Stimulated activated CD4-positive, alpha-beta T cell treated with anti-CD3 and anti-CD28 coated beads, Interleukin-15, amount 100 ng/mL, for 48 hours (primary cell): ENCODE data around the gene GRAMD1C.

ENCODE experiments used
- DNase-seq, 2 donors: peaks; one replicate each; pipeline ENCODE4 v3.0.0-alpha.2; 2020; ENCODE audit warnings: low read depth in 2 of 2

Gene GRAMD1C

DNA sequence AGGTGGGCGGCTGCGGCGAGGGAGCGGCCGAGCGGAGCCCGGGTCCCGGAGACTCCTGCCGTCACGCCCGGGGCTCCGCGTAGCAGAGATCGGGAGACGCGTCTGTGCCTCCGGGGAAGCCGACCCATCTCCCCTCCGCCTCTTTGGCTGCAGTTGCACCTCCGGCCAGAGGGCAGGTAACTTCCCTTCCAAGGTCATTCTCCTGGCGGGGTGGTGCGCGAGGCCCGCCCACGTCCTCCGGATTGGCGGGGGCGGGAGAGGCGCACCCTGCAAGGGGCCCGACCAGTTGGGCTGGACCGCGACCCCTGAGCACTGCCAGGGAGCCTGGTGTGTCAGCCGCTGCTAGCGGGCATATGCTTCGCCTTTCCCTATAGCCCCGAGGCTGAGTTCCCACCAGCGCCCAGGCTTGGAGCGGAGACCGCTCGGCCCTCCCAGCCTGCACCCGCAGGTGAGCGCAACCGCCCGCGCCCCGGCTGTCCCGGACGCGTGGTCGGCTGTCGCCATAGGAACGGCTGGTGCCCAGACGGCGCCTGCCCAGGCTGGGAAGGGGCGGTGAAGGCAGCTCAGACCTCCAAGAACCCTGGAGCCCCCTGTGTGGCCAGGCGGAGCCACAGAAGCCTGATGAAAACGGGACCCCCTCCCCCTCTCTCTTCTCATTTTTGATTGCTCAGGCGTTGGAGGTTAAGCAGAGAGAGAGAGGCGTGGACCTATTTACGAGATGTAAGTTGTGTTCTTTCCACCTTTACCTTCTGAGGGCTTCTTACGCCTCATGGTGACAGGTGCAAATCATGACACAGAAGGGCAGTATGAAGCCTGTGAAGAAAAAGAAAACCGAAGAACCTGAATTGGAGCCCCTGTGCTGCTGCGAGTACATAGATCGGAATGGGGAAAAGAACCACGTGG is 109.7 kb downstream of the GRAMD1C start:
- peak in 1 of 2 donors; percentile 14 for DNase-seq

DNA sequence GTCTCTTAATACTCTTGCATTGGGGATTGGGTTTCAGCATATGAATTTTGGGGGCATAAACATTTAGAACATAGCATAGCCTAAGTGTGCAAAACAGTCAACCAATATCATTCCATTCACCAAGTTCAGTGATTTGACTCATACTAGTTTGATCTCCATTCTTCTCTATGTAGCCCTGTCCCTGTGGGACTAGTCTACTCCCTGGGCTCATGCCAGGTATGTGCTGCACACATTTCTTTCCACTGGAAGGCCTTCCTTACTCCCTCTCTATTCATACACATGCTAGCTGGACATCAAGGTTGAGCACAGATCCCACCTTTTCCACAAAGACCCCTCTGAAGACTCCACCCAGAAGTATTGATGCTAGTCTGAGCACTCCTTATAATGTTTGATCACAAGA is 114.3 kb downstream of the GRAMD1C start:
- no peak for DNase-seq

DNA sequence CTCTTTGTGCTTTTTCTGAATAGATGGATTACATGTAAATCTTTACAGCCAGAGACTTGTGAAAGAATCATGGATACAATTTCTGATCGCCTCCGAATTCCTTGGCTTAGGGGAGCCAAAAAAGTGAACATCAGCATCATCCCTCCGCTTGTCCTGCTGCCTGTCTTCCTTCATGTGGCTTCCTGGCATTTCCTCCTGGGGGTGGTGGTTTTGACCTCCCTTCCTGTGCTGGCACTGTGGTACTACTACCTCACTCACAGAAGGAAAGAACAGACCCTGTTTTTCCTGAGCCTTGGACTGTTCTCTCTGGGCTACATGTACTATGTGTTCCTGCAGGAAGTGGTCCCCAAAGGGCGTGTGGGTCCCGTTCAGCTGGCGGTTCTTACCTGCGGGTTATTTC is 115.1 kb downstream of the GRAMD1C start:
- DNase-seq: no peak

DNA sequence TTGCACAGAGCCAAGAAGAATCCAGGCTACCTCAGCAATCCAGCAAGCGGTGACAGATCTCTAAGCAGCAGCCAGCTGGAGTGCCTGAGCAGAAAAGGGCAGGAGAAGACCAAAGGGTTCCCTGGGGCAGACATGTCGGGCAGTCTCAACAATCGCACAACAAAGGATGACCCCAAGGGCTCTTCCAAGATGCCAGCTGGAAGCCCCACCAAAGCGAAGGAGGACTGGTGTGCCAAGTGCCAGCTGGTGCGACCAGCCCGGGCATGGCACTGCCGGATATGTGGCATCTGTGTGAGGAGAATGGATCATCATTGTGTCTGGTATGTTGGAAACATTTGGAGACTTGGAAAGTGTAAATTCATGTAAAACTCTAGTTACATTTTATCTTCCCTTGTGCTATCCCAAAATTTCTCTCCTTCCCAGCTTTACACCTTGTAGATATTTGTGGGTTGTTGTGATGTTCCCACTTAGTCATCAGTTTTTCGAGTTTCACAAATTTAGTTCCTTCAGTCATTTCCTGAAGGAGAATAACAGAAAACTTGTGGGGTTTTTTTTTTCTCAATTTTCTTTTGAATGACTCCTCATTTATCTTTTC is 115.6 kb downstream of the GRAMD1C start:
- no peak for DNase-seq

DNA sequence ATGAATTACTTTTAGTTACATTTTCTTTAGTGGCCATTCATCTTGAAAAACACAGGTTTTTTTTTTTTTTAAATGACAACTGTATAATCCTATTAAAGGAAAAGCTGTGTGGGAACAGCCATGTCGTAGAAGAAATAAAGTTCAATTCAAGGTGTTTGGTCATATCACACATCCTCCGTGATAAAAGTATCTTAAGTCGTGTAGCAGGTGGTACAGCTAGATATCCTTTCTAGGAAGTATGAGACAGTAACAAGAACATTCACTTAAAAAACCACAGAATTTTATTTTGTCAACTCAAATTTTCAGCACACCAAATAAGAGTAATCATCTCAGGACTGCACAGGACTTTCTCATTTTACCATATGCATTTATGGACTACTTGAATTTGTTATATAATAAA is 125.3 kb downstream of the GRAMD1C start:
- no peak for DNase-seq

DNA sequence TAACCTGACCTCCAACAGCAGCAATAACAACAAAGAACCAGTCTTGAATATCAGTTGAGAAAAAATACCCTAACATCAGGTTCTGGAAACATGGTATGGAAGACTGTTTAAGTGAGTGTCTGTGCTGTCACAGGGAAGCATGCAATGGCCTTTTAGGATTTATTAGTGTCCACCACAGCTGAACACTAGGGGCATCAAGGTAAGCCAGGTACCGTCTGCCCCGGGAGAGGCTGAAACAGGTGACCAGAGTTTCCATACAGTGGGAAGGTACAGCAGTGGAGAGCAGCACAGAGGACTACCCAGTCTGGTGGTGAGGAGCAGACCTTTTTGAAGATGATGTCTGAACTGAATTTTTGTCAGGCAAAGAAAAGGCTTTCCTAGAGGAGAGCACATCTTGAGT is 127.6 kb downstream of the GRAMD1C start:
- DNase-seq: no peak

DNA sequence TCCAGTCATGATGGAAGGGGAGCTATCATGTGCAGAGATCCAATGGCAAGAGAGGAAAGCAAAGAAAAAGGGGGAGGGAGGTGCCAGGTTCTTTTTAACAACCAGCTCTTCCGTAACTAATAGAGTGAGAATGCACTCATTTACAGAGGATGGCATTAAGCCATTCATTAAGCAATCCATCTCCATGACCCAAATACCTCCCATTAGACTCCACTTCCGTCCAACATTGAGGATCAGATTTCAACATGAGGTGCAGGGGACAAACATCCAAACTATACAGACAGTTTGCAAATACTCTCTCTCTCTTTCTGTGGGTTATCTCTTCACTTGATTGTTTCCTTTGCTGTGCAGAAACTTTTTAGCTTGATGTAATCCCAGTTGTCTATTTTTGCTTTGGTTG is 130.4 kb downstream of the GRAMD1C start:
- DNase-seq: no peak

DNA sequence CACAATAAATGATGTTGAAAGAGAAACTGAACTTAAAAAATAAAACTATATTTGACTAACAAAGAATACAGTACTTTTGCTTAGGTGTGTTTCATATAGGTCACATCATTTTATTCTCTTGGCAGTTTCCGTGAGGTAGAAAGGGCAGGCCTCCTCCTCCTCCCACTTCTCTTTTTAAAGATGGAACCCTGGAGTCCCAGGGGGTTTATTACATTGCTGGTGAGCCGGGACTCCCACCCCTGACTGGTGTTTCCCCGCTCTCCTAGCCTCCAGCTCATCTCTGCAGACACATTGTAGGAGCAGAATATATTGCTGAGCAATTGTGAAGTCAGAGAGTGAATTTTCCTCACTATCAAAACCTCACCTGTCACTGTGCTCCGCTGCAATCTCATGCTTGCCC is 139.2 kb downstream of the GRAMD1C start:
- no peak for DNase-seq

DNA sequence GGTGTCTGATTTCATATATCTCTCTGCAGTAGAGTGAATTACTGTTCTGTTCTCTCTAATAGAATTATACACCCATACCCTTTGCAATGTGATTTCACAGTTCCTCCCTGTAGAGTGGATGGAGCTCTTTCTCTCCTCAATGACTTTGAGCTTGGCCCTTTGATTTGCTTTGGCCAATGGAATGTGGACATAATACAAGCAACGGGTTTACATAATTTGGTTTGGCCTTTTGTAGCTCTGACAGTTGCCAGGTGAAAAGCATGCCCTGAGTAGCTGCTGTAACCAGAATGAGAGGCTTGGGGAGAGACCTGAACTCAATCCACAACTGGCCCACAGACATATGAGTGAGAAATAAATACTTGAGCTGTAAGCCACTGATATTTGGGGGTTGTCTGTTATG is 141.3 kb downstream of the GRAMD1C start:
- no peak for DNase-seq

DNA sequence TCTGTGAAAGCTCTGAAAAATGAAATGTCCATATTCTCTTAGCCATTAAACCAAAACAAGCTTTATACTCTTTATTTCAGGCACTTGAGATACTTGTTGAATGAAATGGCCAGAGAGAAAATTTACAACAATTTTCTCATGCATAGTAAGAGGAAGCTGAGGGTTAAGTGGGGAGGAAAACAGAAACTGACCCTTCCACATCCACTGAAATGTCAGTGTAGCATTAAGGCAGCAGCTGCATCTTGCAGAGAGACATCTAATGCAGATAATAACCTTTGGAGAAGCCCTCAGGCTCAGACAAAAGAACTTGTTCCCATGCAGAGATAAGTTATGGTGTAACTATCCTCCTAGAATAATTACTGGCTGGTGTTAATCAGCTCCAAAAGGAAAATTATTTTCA is 143.2 kb downstream of the GRAMD1C start:
- DNase-seq: no peak

DNA sequence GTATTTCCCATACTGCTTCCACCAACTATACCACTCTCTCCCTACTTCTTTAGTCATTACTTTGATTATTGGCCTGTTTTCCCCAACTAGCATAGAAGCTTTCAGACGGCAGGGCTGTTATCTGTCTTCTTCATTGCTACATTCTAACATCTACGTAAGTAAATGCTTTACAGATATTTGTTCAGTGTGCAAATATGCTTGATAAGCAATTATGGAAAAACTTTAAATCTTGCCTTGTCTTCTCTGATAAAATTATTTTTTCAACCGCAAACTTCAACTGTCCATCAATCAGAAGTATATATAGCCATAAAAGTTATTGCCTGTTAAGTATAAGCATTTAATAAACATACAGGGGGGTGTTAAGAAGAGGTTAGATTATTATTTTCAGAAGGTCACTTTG is 145.0 kb downstream of the GRAMD1C start:
- DNase-seq: no peak

DNA sequence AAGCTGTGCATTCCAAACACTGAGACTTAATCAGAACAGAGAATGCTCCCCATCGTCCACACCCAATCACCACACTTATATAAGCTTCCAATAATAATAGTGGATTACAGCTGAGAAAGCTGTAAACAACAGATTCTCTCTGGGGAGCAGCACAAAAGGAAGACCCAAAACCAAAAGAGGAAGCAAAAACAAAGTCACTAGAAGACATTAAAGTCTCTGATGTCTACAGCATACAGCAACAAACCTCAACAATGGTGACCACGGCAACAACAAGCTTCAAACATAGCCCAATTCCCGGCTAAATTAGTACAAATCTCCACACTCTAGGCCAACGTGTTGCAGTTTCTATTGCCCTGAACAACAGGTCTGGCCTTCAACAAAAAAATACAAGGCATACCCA is 147.0 kb downstream of the GRAMD1C start:
- DNase-seq: no peak
